NCI-H2196 treated with DMSO at 0.1 percent for 48 hours (cell line): Measurements from ENCODE around the gene GCNA.
"Not testable (repeated sequence)": the region's sequence is repeated elsewhere in the genome, so short reads cannot be mapped to it uniquely, and the experiment has no call there.

ENCODE experiments used
- DNase-seq: peaks from one replicate; lab custom pipeline; 2025; ENCODE audit not compliant: unreplicated experiment; lab: John Stamatoyannopoulos, UW

The GCNA gene

GRCh38 chrX:71559773-71560172 is 18.5 kb upstream of the GCNA start:
- not testable (repeated sequence) for DNase-seq

- no peak for DNase-seq
Observed at GRCh38 chrX:71563921-71564320, 14.3 kb upstream of the GCNA start.

- no peak for DNase-seq
Observed at GRCh38 chrX:71565474-71566041, 12.7 kb upstream of the GCNA start.

GRCh38 chrX:71571390-71571789 is 6.8 kb upstream of the GCNA start:
- DNase-seq = not testable (repeated sequence)

- no peak for DNase-seq
Observed at GRCh38 chrX:71573590-71573989, 4.6 kb upstream of the GCNA start.

- no peak for DNase-seq
Observed at GRCh38 chrX:71577682-71578081, 555 bp upstream of the GCNA start.

- no peak for DNase-seq
Observed at GRCh38 chrX:71579136-71579989, 1.1 kb downstream of the GCNA start.

GRCh38 chrX:71579990-71580380 is 1.7 kb downstream of the GCNA start:
- no peak for DNase-seq

GRCh38 chrX:71581210-71581609 is 3.0 kb downstream of the GCNA start:
- no peak for DNase-seq

- DNase-seq = no peak
Observed at GRCh38 chrX:71586929-71587328, 8.7 kb downstream of the GCNA start.

GRCh38 chrX:71593210-71593609 is 15.0 kb downstream of the GCNA start:
- DNase-seq = not testable (repeated sequence)

GRCh38 chrX:71599965-71600364 is 21.7 kb downstream of the GCNA start:
- no peak for DNase-seq

- no peak for DNase-seq
Observed at GRCh38 chrX:71603618-71604017, 25.4 kb downstream of the GCNA start.

GRCh38 chrX:71604141-71604540 is 25.9 kb downstream of the GCNA start:
- DNase-seq = no peak

GRCh38 chrX:71604796-71605568 is 26.7 kb downstream of the GCNA start:
- DNase-seq = no peak

- no peak for DNase-seq
Observed at GRCh38 chrX:71606536-71607216, 28.4 kb downstream of the GCNA start.

- DNase-seq = no peak
Observed at GRCh38 chrX:71607488-71607887, 29.3 kb downstream of the GCNA start.

- no peak for DNase-seq
Observed at GRCh38 chrX:71609095-71609750, 31.0 kb downstream of the GCNA start.

GRCh38 chrX:71611736-71612135 is 33.5 kb downstream of the GCNA start:
- not testable (repeated sequence) for DNase-seq

- no peak for DNase-seq
Observed at GRCh38 chrX:71612256-71612655, 34.0 kb downstream of the GCNA start.

- DNase-seq = no peak
Observed at GRCh38 chrX:71615056-71615455, 36.8 kb downstream of the GCNA start.
